ENCODE measurements around the gene PDCD11.
A peak's percentile ranks its signal among the peaks of the same experiment; 100 is the strongest.

The PDCD11 gene

GRCh38 chr10:103455235-103455634 lies 58.8 kb downstream of the PDCD11 start:
- Histone ChIP-seq H3K27me3 (replicated peaks; ENCODE audit: insufficient read depth, low read length) (no peaks in the 10 kb centered on the region), H3K4me1 (ENCODE audit: low read length) (peaks cover 18% of the 10 kb centered on the region), H3K36me3 (replicated peaks; ENCODE audit: insufficient read depth, low read length) (no peaks in the 10 kb centered on the region), H3K9ac (ENCODE audit: low read length) (no peak overlapping the region), H2AFZ (ENCODE audit: low read length) (no peak overlapping the region), H3K4me3 (ENCODE audit: low read length) (no peak overlapping the region), H3K79me2 (ENCODE audit: low read length) (peaks cover 20% of the 10 kb centered on the region), H3K9me2 (replicated peaks; ENCODE audit: insufficient read depth, low read length) (no peaks in the 10 kb centered on the region), H3K4me2 (ENCODE audit: low read depth, low read length) (no peak overlapping the region), H3K27ac (ENCODE audit: low read length) (no peak overlapping the region), H4K20me1 (ENCODE audit: insufficient read depth, low read length) (no peaks in the 10 kb centered on the region), H3K9me3 (replicated peaks; ENCODE audit: insufficient read depth, low read length) (no peaks in the 10 kb centered on the region), H3F3A (ENCODE audit: insufficient read depth, low read length) (peaks cover 6% of the 10 kb centered on the region)
- no peak for DNase-seq
- no peak for TF ChIP-seq CTCF (IDR thresholded peaks at IDR 0.05; ENCODE audit: low read length)
- no peak for TF ChIP-seq EZH2phosphoT487 (IDR thresholded peaks at IDR 0.05; ENCODE audit: low read length)
- no peak for TF ChIP-seq EZH2 (optimal IDR thresholded peaks at IDR 0.05; ENCODE audit: low read depth, low read length)

- Histone ChIP-seq H3K27me3 (replicated peaks; ENCODE audit: insufficient read depth, low read length) (no peaks in the 10 kb centered on the region), H3K9me2 (replicated peaks; ENCODE audit: insufficient read depth, low read length) (no peaks in the 10 kb centered on the region), H2AFZ (ENCODE audit: low read length) (no peak overlapping the region), H3K4me1 (ENCODE audit: low read length) (peaks cover 18% of the 10 kb centered on the region), H3K4me2 (ENCODE audit: low read depth, low read length) (no peak overlapping the region), H3K27ac (ENCODE audit: low read length) (no peak overlapping the region), H3K9ac (ENCODE audit: low read length) (no peak overlapping the region), H4K20me1 (ENCODE audit: insufficient read depth, low read length) (no peaks in the 10 kb centered on the region), H3K36me3 (replicated peaks; ENCODE audit: insufficient read depth, low read length) (no peaks in the 10 kb centered on the region), H3F3A (ENCODE audit: insufficient read depth, low read length) (peaks cover 2% of the 10 kb centered on the region; the same call in 1 of the 2 replicates), H3K4me3 (ENCODE audit: low read length) (no peak overlapping the region), H3K9me3 (replicated peaks; ENCODE audit: insufficient read depth, low read length) (no peaks in the 10 kb centered on the region), H3K79me2 (ENCODE audit: low read length) (peaks cover 12% of the 10 kb centered on the region; the same call in 1 of the 2 replicates)
- no peak for DNase-seq
- TF ChIP-seq EZH2 (optimal IDR thresholded peaks at IDR 0.05; ENCODE audit: low read depth, low read length) (no peak), EZH2phosphoT487 (IDR thresholded peaks at IDR 0.05; ENCODE audit: low read length) (no peak), CTCF (IDR thresholded peaks at IDR 0.05; ENCODE audit: low read length) (no peak)
These were observed 59.7 kb downstream of the PDCD11 start for GRCh38 chr10:103456074-103456660.

GRCh38 chr10:103457176-103457712 lies 60.8 kb downstream of the PDCD11 start:
- H4K20me1 ChIP-seq (ENCODE audit: insufficient read depth, low read length): no peaks in the 10 kb centered on the region
- H3K9ac ChIP-seq (ENCODE audit: low read length): no peak overlapping the region
- no peak overlapping the region for H3K4me3 ChIP-seq (ENCODE audit: low read length)
- no peak overlapping the region for H2AFZ ChIP-seq (ENCODE audit: low read length)
- H3K4me1 ChIP-seq (ENCODE audit: low read length): peaks cover 18% of the 10 kb centered on the region
- no peaks in the 10 kb centered on the region for H3F3A ChIP-seq (ENCODE audit: insufficient read depth, low read length)
- no peaks in the 10 kb centered on the region for H3K9me2 ChIP-seq (replicated peaks; ENCODE audit: insufficient read depth, low read length)
- peak overlapping the region; percentile 3; the same call in 1 of the 2 replicates for H3K4me2 ChIP-seq (ENCODE audit: low read depth, low read length)
- DNase-seq: no peak
- no peak overlapping the region for H3K27ac ChIP-seq (ENCODE audit: low read length)
- TF ChIP-seq EZH2 (optimal IDR thresholded peaks at IDR 0.05; ENCODE audit: low read depth, low read length) (no peak), EZH2phosphoT487 (IDR thresholded peaks at IDR 0.05; ENCODE audit: low read length) (no peak), CTCF (IDR thresholded peaks at IDR 0.05; ENCODE audit: low read length) (no peak)
- peaks cover 7% of the 10 kb centered on the region; the same call in 1 of the 2 replicates for H3K79me2 ChIP-seq (ENCODE audit: low read length)
- H3K27me3 ChIP-seq (replicated peaks; ENCODE audit: insufficient read depth, low read length): no peaks in the 10 kb centered on the region
- H3K36me3 ChIP-seq (replicated peaks; ENCODE audit: insufficient read depth, low read length): no peaks in the 10 kb centered on the region
- H3K9me3 ChIP-seq (replicated peaks; ENCODE audit: insufficient read depth, low read length): no peaks in the 10 kb centered on the region
